Tibial nerve (tissue), 4 donors: ENCODE measurements around the gene CORO1C. TPM values are rescaled to one million over a fixed set of nuclear protein-coding genes. Genes with fewer than 3 reads are reported as not detected.

Experiments used
- DNase-seq, 2 donors: peaks; one replicate each; pipeline ENCODE4 v3.0.0-alpha.2; 2019; ENCODE audit warnings: low spot score in 2 of 2
- H3K27ac ChIP-seq, 4 donors: fragments of 200-600 bp; sonication (generic) in 3 of 4; one replicate each; pipeline ENCODE4 v1.5.1; 2017 to 2019; ENCODE audit warnings: mild to moderate bottlenecking in 1 of 4
- H3K27me3 ChIP-seq, 2 donors: fragments of 200-600 bp; sonication (generic) in 1 of 2; one replicate each; pipeline versions ENCODE4 v1.5.1 to v1.6.0; 2017 to 2019
- H3K36me3 ChIP-seq, 3 donors: fragments of 200-600 bp; sonication (generic); one replicate each; pipeline ENCODE4 v1.5.1; 2018 to 2019
- H3K4me1 ChIP-seq, 4 donors: fragments of 200-600 bp; sonication (generic) in 3 of 4; one replicate each; pipeline ENCODE4 v1.5.1; 2017 to 2019
- H3K4me3 ChIP-seq, 4 donors: fragments of 200-600 bp; sonication (generic) in 3 of 4; one replicate each; pipeline ENCODE4 v1.5.1; 2017 to 2019; ENCODE audit warnings: mild to moderate bottlenecking in 1 of 4, moderate library complexity in 1 of 4
- H3K9me3 ChIP-seq, 4 donors: fragments of 200-600 bp; sonication (generic) in 3 of 4; one replicate each; pipeline ENCODE4 v1.5.1; 2017 to 2019
- EP300 ChIP-seq, 2 donors: sonication (generic); formaldehyde crosslinking; IDR thresholded peaks; one replicate each; pipeline ENCODE4 v1.6.1; 2017; ENCODE audit warnings: antibody characterized with exemption in 2 of 2, mild to moderate bottlenecking in 1 of 2
- POLR2A ChIP-seq, 2 donors: fragments of 450-650 bp; IDR thresholded peaks; one replicate each; pipeline ENCODE4 v1.6.1; 2017; ENCODE audit warnings: antibody characterized with exemption in 2 of 2, mild to moderate bottlenecking in 2 of 2, moderate library complexity in 2 of 2
- WGBS, 2 donors: methylation state at CpG; one replicate each; pipeline ENCODE4 v1.1.5; 2018; 5-methylcytosine and 5-hydroxymethylcytosine counted together
- total RNA-seq, 4 donors: library from RNA; depleted of rRNA; stranded (reverse); fragments of >200 nt; gene quantifications; one replicate each; pipeline ENCODE4 v1.1.0, GENCODE V29; 2016
- TF ChIP-seq, protein P1 (sequence below), 5 experiments: fragments of 200-600 bp in 3 of 5; fragments of 450-650 bp in 2 of 5; sonication (generic) in 3 of 5; IDR thresholded peaks; one replicate each; pipeline ENCODE4 v1.5.1; 2016 to 2019; ENCODE audit warnings: antibody characterized with exemption in 5 of 5, mild to moderate bottlenecking in 3 of 5, moderate library complexity in 2 of 5

Gene CORO1C
- total RNA-seq, 4 donors from 2014 or later, result 110 to 181 (median 158) TPM

DNA sequence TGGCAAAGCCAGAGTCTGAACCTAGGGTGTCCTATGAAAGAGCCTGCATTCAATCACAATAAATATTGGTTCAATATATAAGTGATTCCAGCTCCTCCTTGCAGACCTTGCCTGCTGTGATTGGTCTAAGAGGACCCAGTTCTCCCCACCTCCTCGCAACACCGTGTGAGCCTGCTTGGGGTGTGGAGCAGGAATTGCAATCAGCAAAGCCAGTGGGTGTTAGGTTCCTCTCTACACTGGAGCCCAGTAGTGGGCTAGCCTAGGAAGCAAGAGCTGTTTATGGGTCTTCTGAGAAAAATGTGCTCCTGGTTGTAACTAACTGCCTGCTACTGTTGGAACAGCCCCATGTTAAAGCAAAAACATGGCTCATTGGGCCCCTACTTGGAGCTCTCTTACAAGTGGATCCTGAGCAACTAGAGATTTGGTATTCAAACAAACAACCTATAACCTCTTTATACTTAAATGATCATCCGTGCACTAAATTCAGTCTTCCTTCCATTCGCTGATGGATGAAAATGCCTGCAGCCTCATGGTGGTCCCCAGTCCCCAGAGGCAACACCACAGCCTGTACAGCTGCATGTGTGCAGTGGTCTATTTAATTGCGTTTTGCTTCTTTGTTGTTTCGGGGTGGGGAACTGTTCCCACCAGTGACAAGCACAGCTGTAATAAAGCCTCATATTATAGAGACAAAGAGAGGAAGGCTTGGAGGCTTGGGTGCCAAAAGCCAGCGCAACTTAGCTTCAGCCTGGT lies 93.9 kb downstream of the CORO1C start:
- no peaks in the 10 kb centered on the region for H3K36me3 ChIP-seq
- peak overlapping the region; percentile 57 to 94 (median 74) for H3K27ac ChIP-seq
- TF ChIP-seq, protein P1, sequence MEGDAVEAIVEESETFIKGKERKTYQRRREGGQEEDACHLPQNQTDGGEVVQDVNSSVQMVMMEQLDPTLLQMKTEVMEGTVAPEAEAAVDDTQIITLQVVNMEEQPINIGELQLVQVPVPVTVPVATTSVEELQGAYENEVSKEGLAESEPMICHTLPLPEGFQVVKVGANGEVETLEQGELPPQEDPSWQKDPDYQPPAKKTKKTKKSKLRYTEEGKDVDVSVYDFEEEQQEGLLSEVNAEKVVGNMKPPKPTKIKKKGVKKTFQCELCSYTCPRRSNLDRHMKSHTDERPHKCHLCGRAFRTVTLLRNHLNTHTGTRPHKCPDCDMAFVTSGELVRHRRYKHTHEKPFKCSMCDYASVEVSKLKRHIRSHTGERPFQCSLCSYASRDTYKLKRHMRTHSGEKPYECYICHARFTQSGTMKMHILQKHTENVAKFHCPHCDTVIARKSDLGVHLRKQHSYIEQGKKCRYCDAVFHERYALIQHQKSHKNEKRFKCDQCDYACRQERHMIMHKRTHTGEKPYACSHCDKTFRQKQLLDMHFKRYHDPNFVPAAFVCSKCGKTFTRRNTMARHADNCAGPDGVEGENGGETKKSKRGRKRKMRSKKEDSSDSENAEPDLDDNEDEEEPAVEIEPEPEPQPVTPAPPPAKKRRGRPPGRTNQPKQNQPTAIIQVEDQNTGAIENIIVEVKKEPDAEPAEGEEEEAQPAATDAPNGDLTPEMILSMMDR (IDR thresholded peaks at IDR 0.05), result no peak
- TF ChIP-seq POLR2A (IDR thresholded peaks at IDR 0.05) (no peak), EP300 (IDR thresholded peaks at IDR 0.05) (no peak)
- no peaks in the 10 kb centered on the region for H3K27me3 ChIP-seq
- DNase-seq, result no peak
- peak overlapping the region in 1 of 4 donors; percentile 14 for H3K4me3 ChIP-seq
- no peaks in the 10 kb centered on the region for H3K9me3 ChIP-seq
- 41 to 55% methylated on average over 7 of the region's 7 CpGs for WGBS, 2 donors
- H3K4me1 ChIP-seq, result peaks cover 0 to 65% (median 47%) of the 10 kb centered on the region in 4 donors

DNA sequence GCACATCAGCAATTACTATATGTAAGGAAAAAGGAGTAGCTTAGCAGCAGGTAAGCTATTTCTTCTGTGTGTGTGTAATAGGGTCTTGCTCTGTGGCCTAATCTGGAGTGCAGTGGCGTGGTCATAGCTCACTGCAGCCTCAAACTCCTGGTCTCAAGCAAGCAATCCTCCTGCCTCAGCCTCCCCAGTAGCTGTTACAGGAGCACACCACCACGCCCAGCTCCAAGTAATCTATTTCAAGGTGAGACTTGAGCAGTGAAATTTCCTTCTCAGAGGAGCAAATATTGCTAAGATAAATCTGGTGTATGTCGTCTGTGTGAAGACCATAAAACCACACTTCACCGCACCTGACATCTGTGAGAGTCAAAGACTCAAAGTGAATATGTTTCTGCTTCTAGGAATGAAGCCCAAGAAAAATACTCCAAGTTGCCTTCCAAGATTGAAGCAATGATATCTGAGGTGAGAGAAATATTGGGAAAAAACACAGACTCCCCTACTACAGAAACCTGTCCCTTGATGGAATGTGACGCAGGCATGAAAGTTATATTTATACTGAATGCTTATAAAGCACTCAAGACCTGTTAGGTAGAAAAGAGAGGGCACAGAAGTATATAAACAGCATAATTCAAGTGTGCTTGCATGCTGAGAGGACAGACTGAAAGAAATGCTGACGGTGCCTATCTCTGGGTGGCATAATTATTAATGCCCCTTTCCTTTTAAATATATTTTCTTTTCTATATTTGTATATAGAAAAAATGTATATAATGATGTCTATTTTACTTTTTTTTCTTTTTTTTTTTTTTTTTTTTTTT lies 95.1 kb downstream of the CORO1C start:
- H3K27ac ChIP-seq, result peak overlapping the region in 2 of 4 donors; percentile 36 to 57
- H3K4me3 ChIP-seq, result no peak overlapping the region
- no peaks in the 10 kb centered on the region for H3K9me3 ChIP-seq
- no peak for DNase-seq
- WGBS, 2 donors, result 89% methylated on average over 6 of the region's 6 CpGs
- TF ChIP-seq POLR2A (IDR thresholded peaks at IDR 0.05) (no peak), EP300 (IDR thresholded peaks at IDR 0.05) (no peak)
- TF ChIP-seq, protein P1 (IDR thresholded peaks at IDR 0.05), result no peak
- H3K4me1 ChIP-seq, result peaks cover 0 to 56% (median 48%) of the 10 kb centered on the region in 4 donors
- H3K36me3 ChIP-seq, result no peaks in the 10 kb centered on the region
- no peaks in the 10 kb centered on the region for H3K27me3 ChIP-seq

DNA sequence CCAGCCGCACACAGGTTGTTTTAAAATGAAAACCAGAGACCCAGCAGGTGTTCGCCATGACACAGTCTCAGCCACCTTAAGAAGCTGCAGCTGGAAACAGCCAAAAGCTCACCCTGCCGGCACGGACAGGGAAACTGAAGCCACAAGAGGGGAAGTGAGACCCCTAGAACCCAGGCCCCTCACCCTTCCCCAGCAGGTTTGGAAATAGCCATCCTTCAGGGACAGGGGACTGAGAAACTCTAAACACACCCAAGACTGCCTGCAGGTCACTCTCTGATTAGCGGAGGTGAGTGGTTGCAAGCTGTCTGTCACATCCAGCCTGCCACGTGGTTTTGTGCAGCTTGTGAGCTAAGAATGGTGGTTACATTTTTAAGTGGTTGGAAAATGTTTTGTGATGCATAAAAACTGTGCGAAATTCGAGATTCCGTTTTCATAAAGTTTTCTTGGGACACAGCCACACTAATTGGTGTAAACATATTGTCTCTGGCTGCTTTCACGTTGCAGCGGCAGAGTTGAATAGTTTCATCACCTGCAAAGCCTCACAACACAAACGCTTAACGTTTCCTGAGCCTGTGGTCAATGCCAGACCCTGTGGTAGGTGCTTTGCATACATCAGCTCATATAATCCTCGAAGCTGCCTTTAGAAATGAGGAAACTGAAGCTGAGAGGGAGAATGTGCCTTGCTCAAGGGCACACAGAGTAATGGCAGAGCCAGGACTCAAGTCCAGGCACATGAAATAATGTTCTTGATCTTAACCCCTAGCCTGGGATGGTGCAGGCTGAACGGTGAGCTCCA lies 95.9 kb downstream of the CORO1C start:
- Histone ChIP-seq H3K27ac (peak overlapping the region in 2 of 4 donors; percentile 36 to 83), H3K4me3 (no peak overlapping the region), H3K9me3 (no peaks in the 10 kb centered on the region), H3K4me1 (peaks cover 0 to 55% (median 51%) of the 10 kb centered on the region in 4 donors), H3K27me3 (no peaks in the 10 kb centered on the region), H3K36me3 (no peaks in the 10 kb centered on the region)
- DNase-seq, result no peak
- TF ChIP-seq EP300 (IDR thresholded peaks at IDR 0.05) (no peak), POLR2A (IDR thresholded peaks at IDR 0.05) (no peak)
- TF ChIP-seq, protein P1 (IDR thresholded peaks at IDR 0.05), result no peak
- WGBS, 2 donors, result 55% methylated on average over 15 of the region's 15 CpGs

DNA sequence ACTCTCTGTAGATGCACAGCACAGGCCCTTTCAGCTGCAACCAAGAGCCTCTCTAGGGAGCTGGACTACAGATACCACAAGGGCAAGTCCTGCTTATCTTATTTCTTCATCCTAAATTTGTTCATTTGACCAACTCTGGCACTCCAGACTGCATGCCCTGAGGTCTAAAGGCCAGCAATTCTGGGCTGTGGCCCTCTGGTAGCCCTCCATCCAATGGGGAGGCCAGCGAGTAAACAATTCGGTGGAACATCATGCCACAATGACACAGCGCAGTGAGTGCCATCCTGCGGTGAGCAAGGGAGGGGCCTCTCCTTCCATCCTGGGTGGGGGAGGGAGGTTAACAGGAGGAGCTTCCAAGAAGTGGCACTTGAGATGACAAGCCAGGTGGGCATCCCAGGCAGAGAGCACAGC lies 97.0 kb downstream of the CORO1C start:
- Histone ChIP-seq H3K9me3 (no peaks in the 10 kb centered on the region), H3K27ac (peak overlapping the region in 1 of 4 donors; percentile 83), H3K27me3 (no peaks in the 10 kb centered on the region), H3K36me3 (no peaks in the 10 kb centered on the region), H3K4me1 (peaks cover 0 to 57% (median 55%) of the 10 kb centered on the region in 4 donors), H3K4me3 (no peak overlapping the region)
- DNase-seq, result no peak
- TF ChIP-seq, protein P1 (IDR thresholded peaks at IDR 0.05), result no peak
- TF ChIP-seq EP300 (IDR thresholded peaks at IDR 0.05), result no peak
- TF ChIP-seq POLR2A (IDR thresholded peaks at IDR 0.05), result no peak
- WGBS, 2 donors, result 64 to 73% methylated on average over 4 of the region's 4 CpGs
